HEK293 (cell line): ENCODE results near the gene GMDS.
A peak's percentile ranks its signal among the peaks of the same experiment; 100 is the strongest.

Experiments
- CTCF ChIA-PET: fragments of 350-600 bp; formaldehyde crosslinking; extraction: SDS; loops from one replicate; lab custom pipeline; 2021; ENCODE audit warnings: antibody characterized with exemption; lab: Yijun Ruan, JAX
- POLR2A ChIA-PET: fragments of 300-600 bp; formaldehyde crosslinking; extraction: SDS; loops from one replicate; lab custom pipeline; 2020; ENCODE audit warnings: antibody characterized with exemption, inconsistent platforms; lab: Yijun Ruan, JAX
- H3K27ac ChIP-seq: fragments of 200-500 bp; sonication (Bioruptor generic); 2 replicates; pipeline ENCODE4 v1.5.1; 2014; ENCODE audit warnings: low read depth, low read length, control low read depth, inconsistent platforms; ENCODE audit errors: extremely low read depth
- H3K36me3 ChIP-seq, 2 experiments: fragments of 200-500 bp in 1 of 2; sonication (Bioruptor generic) in 1 of 2; 1 replicate in 1 of 2; 2 replicates in 1 of 2; pipeline ENCODE4 v1.5.1; 2014 to 2017; ENCODE audit warnings: inconsistent platforms in 2 of 2, low read length in 2 of 2; ENCODE audit not compliant: control insufficient read depth in 2 of 2, insufficient read depth in 1 of 2
- H3K4me1 ChIP-seq: fragments of 200-500 bp; sonication (Bioruptor generic); 2 replicates; pipeline ENCODE4 v1.5.1; 2014; ENCODE audit warnings: mild to moderate bottlenecking, low read length, inconsistent platforms; ENCODE audit not compliant: control insufficient read depth, insufficient read depth
- H3K4me3 ChIP-seq: 2 replicates; pipeline ENCODE4 v1.5.1; 2011; ENCODE audit warnings: low read depth, mild to moderate bottlenecking, control low read depth, low read length, moderate library complexity
- H3K9me3 ChIP-seq: fragments of 200-500 bp; sonication (Bioruptor generic); 2 replicates; pipeline ENCODE4 v1.5.1; 2014; ENCODE audit warnings: low read depth, low read length, inconsistent platforms; ENCODE audit not compliant: control insufficient read depth, insufficient read depth
- FEZF1 ChIP-seq: fragments of 450-650 bp; formaldehyde crosslinking; IDR thresholded peaks from 2 replicates; pipeline ENCODE4 v1.5.1; 2016; ENCODE audit warnings: missing biosample characterization, missing genetic modification characterization
- KLF10 ChIP-seq: fragments of 450-650 bp; IDR thresholded peaks from 2 replicates; pipeline ENCODE4 v1.5.1; 2018; ENCODE audit warnings: missing biosample characterization, mild to moderate bottlenecking, missing genetic modification characterization
- PATZ1 ChIP-seq: fragments of 450-650 bp; formaldehyde crosslinking; IDR thresholded peaks from 2 replicates; pipeline ENCODE4 v1.5.1; 2016; ENCODE audit warnings: missing biosample characterization, missing genetic modification characterization
- ZBTB44 ChIP-seq: fragments of 450-650 bp; IDR thresholded peaks from 2 replicates; pipeline ENCODE4 v1.5.1; 2018; ENCODE audit warnings: missing biosample characterization, mild to moderate bottlenecking, missing genetic modification characterization
- ZNF133 ChIP-seq: fragments of 450-650 bp; formaldehyde crosslinking; IDR thresholded peaks from 2 replicates; pipeline ENCODE4 v1.5.1; 2016; ENCODE audit warnings: missing biosample characterization, missing genetic modification characterization
- ZNF175 ChIP-seq: fragments of 450-650 bp; formaldehyde crosslinking; IDR thresholded peaks from 2 replicates; pipeline ENCODE4 v1.5.1; 2016; ENCODE audit warnings: missing biosample characterization, missing genetic modification characterization
- ZNF223 ChIP-seq: fragments of 450-650 bp; formaldehyde crosslinking; IDR thresholded peaks from 2 replicates; pipeline ENCODE4 v1.5.1; 2016; ENCODE audit warnings: missing biosample characterization, missing genetic modification characterization
- ZNF24 ChIP-seq: fragments of 450-650 bp; formaldehyde crosslinking; IDR thresholded peaks from 2 replicates; pipeline ENCODE4 v1.5.1; 2016; ENCODE audit warnings: missing biosample characterization, missing genetic modification characterization
- ZNF248 ChIP-seq: fragments of 450-650 bp; formaldehyde crosslinking; IDR thresholded peaks from 2 replicates; pipeline ENCODE4 v1.5.1; 2017; ENCODE audit warnings: missing biosample characterization, missing genetic modification characterization
- ZNF292 ChIP-seq: fragments of 450-650 bp; formaldehyde crosslinking; IDR thresholded peaks from 2 replicates; pipeline ENCODE4 v1.5.1; 2016; ENCODE audit warnings: low read depth, missing biosample characterization, missing genetic modification characterization, borderline replicate concordance
- ZNF335 ChIP-seq: fragments of 450-650 bp; formaldehyde crosslinking; conservative IDR thresholded peaks from 2 replicates; pipeline ENCODE4 v1.5.1; 2016; ENCODE audit warnings: missing biosample characterization, missing genetic modification characterization
- ZNF354C ChIP-seq: fragments of 450-650 bp; formaldehyde crosslinking; IDR thresholded peaks from 2 replicates; pipeline ENCODE4 v1.5.1; 2016; ENCODE audit warnings: missing biosample characterization, missing genetic modification characterization, low read depth, borderline replicate concordance
- ZNF473 ChIP-seq: fragments of 450-650 bp; formaldehyde crosslinking; IDR thresholded peaks from 2 replicates; pipeline ENCODE4 v1.5.1; 2017; ENCODE audit warnings: missing biosample characterization, missing genetic modification characterization
- ZNF521 ChIP-seq: fragments of 450-650 bp; formaldehyde crosslinking; IDR thresholded peaks from 2 replicates; pipeline ENCODE4 v1.5.1; 2017; ENCODE audit warnings: missing biosample characterization, mild to moderate bottlenecking, missing genetic modification characterization
- ZNF626 ChIP-seq: fragments of 450-650 bp; sonication (Bioruptor Pico); formaldehyde crosslinking; IDR thresholded peaks from 2 replicates; pipeline ENCODE4 v1.5.1; 2018; ENCODE audit warnings: missing biosample characterization, missing genetic modification characterization, inconsistent platforms
- ZNF776 ChIP-seq: fragments of 450-650 bp; formaldehyde crosslinking; IDR thresholded peaks from 2 replicates; pipeline ENCODE4 v1.5.0; 2017; ENCODE audit warnings: missing biosample characterization, missing genetic modification characterization, borderline replicate concordance
- ZNF843 ChIP-seq: fragments of 450-650 bp; formaldehyde crosslinking; IDR thresholded peaks from 2 replicates; pipeline ENCODE4 v1.5.1; 2016; ENCODE audit warnings: missing biosample characterization, missing genetic modification characterization
- TF ChIP-seq, protein P1 (sequence below): fragments of 450-650 bp; formaldehyde crosslinking; IDR thresholded peaks from 2 replicates; pipeline ENCODE4 v1.5.1; 2016; ENCODE audit warnings: missing biosample characterization, missing genetic modification characterization, borderline replicate concordance
- TF ChIP-seq, protein P2 (sequence below): fragments of 450-650 bp; formaldehyde crosslinking; IDR thresholded peaks from 2 replicates; pipeline ENCODE4 v1.5.1; 2017; ENCODE audit warnings: missing biosample characterization, missing genetic modification characterization
- TF ChIP-seq, protein P3 (sequence below): fragments of 450-650 bp; formaldehyde crosslinking; IDR thresholded peaks from 2 replicates; pipeline ENCODE4 v1.5.1; 2016; ENCODE audit warnings: missing biosample characterization, missing genetic modification characterization
- TF ChIP-seq, protein P4 (sequence below): fragments of 450-650 bp; formaldehyde crosslinking; IDR thresholded peaks from 2 replicates; pipeline ENCODE4 v1.5.1; 2016; ENCODE audit warnings: missing biosample characterization, missing genetic modification characterization

Gene GMDS

GRCh38 chr6:1812034-1812433 is 433.4 kb downstream of the GMDS start:
- Histone ChIP-seq H3K9me3 (no peaks in the 10 kb centered on the region), H3K36me3 (no peaks in the 10 kb centered on the region), H3K27ac (no peak overlapping the region; the same call in 1 of the 2 replicates), H3K4me3 (no peak overlapping the region), H3K4me1 (peaks cover 34% of the 10 kb centered on the region)
- POLR2A ChIA-PET, result no interaction called here
- TF ChIP-seq ZNF292 (tag by site-specific recombination), result no peak
- TF ChIP-seq ZNF354C (tag by site-specific recombination), result no peak
- TF ChIP-seq, protein P1, sequence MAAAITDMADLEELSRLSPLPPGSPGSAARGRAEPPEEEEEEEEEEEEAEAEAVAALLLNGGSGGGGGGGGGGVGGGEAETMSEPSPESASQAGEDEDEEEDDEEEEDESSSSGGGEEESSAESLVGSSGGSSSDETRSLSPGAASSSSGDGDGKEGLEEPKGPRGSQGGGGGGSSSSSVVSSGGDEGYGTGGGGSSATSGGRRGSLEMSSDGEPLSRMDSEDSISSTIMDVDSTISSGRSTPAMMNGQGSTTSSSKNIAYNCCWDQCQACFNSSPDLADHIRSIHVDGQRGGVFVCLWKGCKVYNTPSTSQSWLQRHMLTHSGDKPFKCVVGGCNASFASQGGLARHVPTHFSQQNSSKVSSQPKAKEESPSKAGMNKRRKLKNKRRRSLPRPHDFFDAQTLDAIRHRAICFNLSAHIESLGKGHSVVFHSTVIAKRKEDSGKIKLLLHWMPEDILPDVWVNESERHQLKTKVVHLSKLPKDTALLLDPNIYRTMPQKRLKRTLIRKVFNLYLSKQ (tag by site-specific recombination), result no peak
- no peak for TF ChIP-seq ZNF626 (tag by site-specific recombination)
- no peak for TF ChIP-seq ZNF776
- no peak for TF ChIP-seq ZNF248 (tag by site-specific recombination)
- TF ChIP-seq ZNF521, result no peak
- no peak for TF ChIP-seq PATZ1 (tag by site-specific recombination)
- CTCF ChIA-PET, result interaction anchor here (1.2 to 1.7 kb wide), 2 partner anchors 292 to 637 kb away, joined by 3 to 5 read pairs; no protein-coding TSS in a partner anchor

- no peak for TF ChIP-seq ZNF133 (tag by site-specific recombination)
- peak; percentile 59 for TF ChIP-seq FEZF1 (tag by site-specific recombination)
- TF ChIP-seq ZNF223 (tag by site-specific recombination), result no peak
- TF ChIP-seq ZNF175 (tag by site-specific recombination), result no peak
- TF ChIP-seq KLF10 (tag by site-specific recombination), result peak; percentile 20; the same call in 1 of the 2 replicates
- no peak for TF ChIP-seq ZNF843 (tag by site-specific recombination)
- TF ChIP-seq, protein P2, sequence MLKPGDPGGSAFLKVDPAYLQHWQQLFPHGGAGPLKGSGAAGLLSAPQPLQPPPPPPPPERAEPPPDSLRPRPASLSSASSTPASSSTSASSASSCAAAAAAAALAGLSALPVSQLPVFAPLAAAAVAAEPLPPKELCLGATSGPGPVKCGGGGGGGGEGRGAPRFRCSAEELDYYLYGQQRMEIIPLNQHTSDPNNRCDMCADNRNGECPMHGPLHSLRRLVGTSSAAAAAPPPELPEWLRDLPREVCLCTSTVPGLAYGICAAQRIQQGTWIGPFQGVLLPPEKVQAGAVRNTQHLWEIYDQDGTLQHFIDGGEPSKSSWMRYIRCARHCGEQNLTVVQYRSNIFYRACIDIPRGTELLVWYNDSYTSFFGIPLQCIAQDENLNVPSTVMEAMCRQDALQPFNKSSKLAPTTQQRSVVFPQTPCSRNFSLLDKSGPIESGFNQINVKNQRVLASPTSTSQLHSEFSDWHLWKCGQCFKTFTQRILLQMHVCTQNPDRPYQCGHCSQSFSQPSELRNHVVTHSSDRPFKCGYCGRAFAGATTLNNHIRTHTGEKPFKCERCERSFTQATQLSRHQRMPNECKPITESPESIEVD (tag by site-specific recombination), result peak; percentile 95
- TF ChIP-seq, protein P3, sequence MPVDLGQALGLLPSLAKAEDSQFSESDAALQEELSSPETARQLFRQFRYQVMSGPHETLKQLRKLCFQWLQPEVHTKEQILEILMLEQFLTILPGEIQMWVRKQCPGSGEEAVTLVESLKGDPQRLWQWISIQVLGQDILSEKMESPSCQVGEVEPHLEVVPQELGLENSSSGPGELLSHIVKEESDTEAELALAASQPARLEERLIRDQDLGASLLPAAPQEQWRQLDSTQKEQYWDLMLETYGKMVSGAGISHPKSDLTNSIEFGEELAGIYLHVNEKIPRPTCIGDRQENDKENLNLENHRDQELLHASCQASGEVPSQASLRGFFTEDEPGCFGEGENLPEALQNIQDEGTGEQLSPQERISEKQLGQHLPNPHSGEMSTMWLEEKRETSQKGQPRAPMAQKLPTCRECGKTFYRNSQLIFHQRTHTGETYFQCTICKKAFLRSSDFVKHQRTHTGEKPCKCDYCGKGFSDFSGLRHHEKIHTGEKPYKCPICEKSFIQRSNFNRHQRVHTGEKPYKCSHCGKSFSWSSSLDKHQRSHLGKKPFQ (tag by site-specific recombination), result no peak
- no peak for TF ChIP-seq ZNF335 (tag by site-specific recombination)
- TF ChIP-seq ZBTB44 (tag by site-specific recombination), result 0 out of 2 replicates have a peak, but pooled peaks have one; percentile 18
- no peak for TF ChIP-seq ZNF473 (tag by site-specific recombination)
- TF ChIP-seq, protein P4, sequence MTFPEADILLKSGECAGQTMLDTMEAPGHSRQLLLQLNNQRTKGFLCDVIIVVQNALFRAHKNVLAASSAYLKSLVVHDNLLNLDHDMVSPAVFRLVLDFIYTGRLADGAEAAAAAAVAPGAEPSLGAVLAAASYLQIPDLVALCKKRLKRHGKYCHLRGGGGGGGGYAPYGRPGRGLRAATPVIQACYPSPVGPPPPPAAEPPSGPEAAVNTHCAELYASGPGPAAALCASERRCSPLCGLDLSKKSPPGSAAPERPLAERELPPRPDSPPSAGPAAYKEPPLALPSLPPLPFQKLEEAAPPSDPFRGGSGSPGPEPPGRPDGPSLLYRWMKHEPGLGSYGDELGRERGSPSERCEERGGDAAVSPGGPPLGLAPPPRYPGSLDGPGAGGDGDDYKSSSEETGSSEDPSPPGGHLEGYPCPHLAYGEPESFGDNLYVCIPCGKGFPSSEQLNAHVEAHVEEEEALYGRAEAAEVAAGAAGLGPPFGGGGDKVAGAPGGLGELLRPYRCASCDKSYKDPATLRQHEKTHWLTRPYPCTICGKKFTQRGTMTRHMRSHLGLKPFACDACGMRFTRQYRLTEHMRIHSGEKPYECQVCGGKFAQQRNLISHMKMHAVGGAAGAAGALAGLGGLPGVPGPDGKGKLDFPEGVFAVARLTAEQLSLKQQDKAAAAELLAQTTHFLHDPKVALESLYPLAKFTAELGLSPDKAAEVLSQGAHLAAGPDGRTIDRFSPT, result no peak
- TF ChIP-seq ZNF24, result no peak
- TF ChIP-seq, all 188 proteins: peak for 4
- no peak overlapping the region for H3K27ac ChIP-seq
Measured at GRCh38 chr6:1810880-1811279, 434.5 kb downstream of the GMDS start.

More at GRCh38 chr6:1810880-1811279, 434.5 kb downstream of the GMDS start:
- ChIA-PET POLR2A (no interaction called here), CTCF (interaction anchor here (0.6 to 1.2 kb wide), 3 partner anchors 10 to 638 kb away, joined by 3 to 5 read pairs (median 3); no protein-coding TSS in a partner anchor)
- no peak overlapping the region for H3K4me3 ChIP-seq
- H3K9me3 ChIP-seq, result no peaks in the 10 kb centered on the region
- peaks cover 23% of the 10 kb centered on the region for H3K4me1 ChIP-seq
- no peaks in the 10 kb centered on the region for H3K36me3 ChIP-seq
